Muscle of leg (tissue), 11 donors: ENCODE data around the gene CLSTN3. TPM values are rescaled to one million over a fixed set of nuclear protein-coding genes. Genes with fewer than 3 reads are reported as not detected.

ENCODE experiments used
- DNase-seq: peaks from one replicate; pipeline ENCODE4 v3.0.0; 2013
- H3K27ac ChIP-seq: one replicate; pipeline ENCODE4 v1.5.1; 2013; ENCODE audit warnings: mild to moderate bottlenecking, low read length, control low read depth
- H3K27me3 ChIP-seq: one replicate; pipeline ENCODE4 v1.6.1; 2013; ENCODE audit warnings: low read length; ENCODE audit not compliant: control insufficient read depth, insufficient read depth
- H3K36me3 ChIP-seq: one replicate; pipeline ENCODE4 v1.6.1; 2013; ENCODE audit warnings: low read length; ENCODE audit not compliant: control insufficient read depth, insufficient read depth
- H3K4me1 ChIP-seq: one replicate; pipeline ENCODE4 v1.6.1; 2013; ENCODE audit warnings: low read length; ENCODE audit not compliant: control insufficient read depth, insufficient read depth
- H3K4me3 ChIP-seq: one replicate; pipeline ENCODE4 v1.5.1; 2013; ENCODE audit warnings: low read length, control low read depth
- H3K9me3 ChIP-seq: replicated peaks from 2 replicates; pipeline ENCODE4 v1.6.1; 2013; ENCODE audit warnings: low read depth, low read length; ENCODE audit not compliant: control insufficient read depth
- WGBS: methylation state at CpG from one replicate; pipeline ENCODE4 v1.1.5; 2013; ENCODE audit warnings: missing lambda C conversion rate; ENCODE audit not compliant: insufficient coverage; 5-methylcytosine and 5-hydroxymethylcytosine counted together
- polyA plus RNA-seq, 8 donors: library from polyadenylated mRNA; unstranded; fragments of 120-200 nt; gene quantifications; one replicate each; pipeline versions ENCODE4 v1.2.1 to v1.2.3, GENCODE V29; 2013; ENCODE audit warnings: inconsistent platforms in 1 of 8, low replicate concordance in 1 of 8; ENCODE audit not compliant: insufficient read length in 8 of 8, insufficient read depth in 1 of 8
- total RNA-seq: library from RNA; stranded (reverse); fragments of 120-200 nt; gene quantifications from one replicate; pipeline ENCODE4 v1.2.4, GENCODE V29; 2013

CLSTN3 gene
- total and polyA plus RNA-seq, 9 donors = 7.2 to 27.2 (median 20.5) TPM

- no peak overlapping the region for H3K4me3 ChIP-seq
- H3K27me3 ChIP-seq = peaks cover 2% of the 10 kb centered on the region
- peaks cover 9% of the 10 kb centered on the region for H3K4me1 ChIP-seq
- no peak for DNase-seq
- WGBS = 97% methylated on average over 5 of the region's 7 CpGs
- peaks cover 32% of the 10 kb centered on the region for H3K36me3 ChIP-seq
- H3K27ac ChIP-seq = no peak overlapping the region
- H3K9me3 ChIP-seq = no peaks in the 10 kb centered on the region
Measured at GRCh38 chr12:7136071-7136470, 5.9 kb downstream of the CLSTN3 start.

- no peak overlapping the region for H3K27ac ChIP-seq
- H3K4me1 ChIP-seq = peaks cover 5% of the 10 kb centered on the region
- no peak overlapping the region for H3K4me3 ChIP-seq
- H3K36me3 ChIP-seq = peaks cover 35% of the 10 kb centered on the region
- no peak for DNase-seq
- 100% methylated on average over 2 of the region's 3 CpGs for WGBS
- H3K27me3 ChIP-seq = no peaks in the 10 kb centered on the region
- no peaks in the 10 kb centered on the region for H3K9me3 ChIP-seq
Measured at GRCh38 chr12:7136676-7137075, 6.5 kb downstream of the CLSTN3 start.

- H3K36me3 ChIP-seq = peaks cover 43% of the 10 kb centered on the region
- H3K4me1 ChIP-seq = no peaks in the 10 kb centered on the region
- no peak overlapping the region for H3K4me3 ChIP-seq
- no peak overlapping the region for H3K27ac ChIP-seq
- no peaks in the 10 kb centered on the region for H3K27me3 ChIP-seq
- WGBS = 64% methylated on average over 4 of the region's 4 CpGs
- no peak for DNase-seq
- no peaks in the 10 kb centered on the region for H3K9me3 ChIP-seq
Measured at GRCh38 chr12:7137908-7138307, 7.7 kb downstream of the CLSTN3 start.

GRCh38 chr12:7139200-7139599, 9.0 kb downstream of the CLSTN3 start:
- WGBS = 89% methylated on average over 2 of the region's 2 CpGs
- Histone ChIP-seq H3K4me1 (no peaks in the 10 kb centered on the region), H3K27me3 (no peaks in the 10 kb centered on the region), H3K36me3 (peaks cover 44% of the 10 kb centered on the region), H3K4me3 (no peak overlapping the region), H3K9me3 (no peaks in the 10 kb centered on the region), H3K27ac (no peak overlapping the region)
- no peak for DNase-seq

- no peaks in the 10 kb centered on the region for H3K4me1 ChIP-seq
- H3K4me3 ChIP-seq = no peak overlapping the region
- WGBS = 83% methylated on average over 3 of the region's 7 CpGs
- no peak overlapping the region for H3K27ac ChIP-seq
- no peaks in the 10 kb centered on the region for H3K9me3 ChIP-seq
- H3K27me3 ChIP-seq = no peaks in the 10 kb centered on the region
- H3K36me3 ChIP-seq = peaks cover 34% of the 10 kb centered on the region
- no peak for DNase-seq
Measured at GRCh38 chr12:7141351-7142005, 11.3 kb downstream of the CLSTN3 start.

- H3K4me3 ChIP-seq = no peak overlapping the region
- H3K27ac ChIP-seq = no peak overlapping the region
- H3K36me3 ChIP-seq = peaks cover 28% of the 10 kb centered on the region
- DNase-seq = no peak
- H3K9me3 ChIP-seq = no peaks in the 10 kb centered on the region
- 77% methylated on average over 3 of the region's 5 CpGs for WGBS
- H3K4me1 ChIP-seq = no peaks in the 10 kb centered on the region
- H3K27me3 ChIP-seq = no peaks in the 10 kb centered on the region
Measured at GRCh38 chr12:7142056-7142644, 12.0 kb downstream of the CLSTN3 start.

GRCh38 chr12:7142809-7143465, 12.8 kb downstream of the CLSTN3 start:
- no peak for DNase-seq
- H3K9me3 ChIP-seq = no peaks in the 10 kb centered on the region
- H3K4me1 ChIP-seq = no peaks in the 10 kb centered on the region
- no peak overlapping the region for H3K4me3 ChIP-seq
- WGBS = 98% methylated on average over 12 of the region's 18 CpGs
- H3K27ac ChIP-seq = no peak overlapping the region
- H3K36me3 ChIP-seq = peaks cover 24% of the 10 kb centered on the region
- no peaks in the 10 kb centered on the region for H3K27me3 ChIP-seq

GRCh38 chr12:7143564-7143963, 13.4 kb downstream of the CLSTN3 start:
- no peak for DNase-seq
- H3K27ac ChIP-seq = no peak overlapping the region
- no peaks in the 10 kb centered on the region for H3K27me3 ChIP-seq
- H3K36me3 ChIP-seq = peaks cover 26% of the 10 kb centered on the region
- H3K4me3 ChIP-seq = no peak overlapping the region
- 92% methylated on average over 4 of the region's 7 CpGs for WGBS
- no peaks in the 10 kb centered on the region for H3K9me3 ChIP-seq
- no peaks in the 10 kb centered on the region for H3K4me1 ChIP-seq

GRCh38 chr12:7144414-7145120, 14.4 kb downstream of the CLSTN3 start:
- WGBS = 65% methylated on average over 2 of the region's 11 CpGs
- H3K4me1 ChIP-seq = no peaks in the 10 kb centered on the region
- no peak overlapping the region for H3K4me3 ChIP-seq
- DNase-seq = peak; percentile 63
- no peaks in the 10 kb centered on the region for H3K27me3 ChIP-seq
- H3K36me3 ChIP-seq = peaks cover 36% of the 10 kb centered on the region
- H3K9me3 ChIP-seq = no peaks in the 10 kb centered on the region
- H3K27ac ChIP-seq = no peak overlapping the region

- 84% methylated on average over 3 of the region's 4 CpGs for WGBS
- H3K4me3 ChIP-seq = no peak overlapping the region
- H3K27ac ChIP-seq = no peak overlapping the region
- H3K9me3 ChIP-seq = no peaks in the 10 kb centered on the region
- no peaks in the 10 kb centered on the region for H3K4me1 ChIP-seq
- DNase-seq = no peak
- peaks cover 37% of the 10 kb centered on the region for H3K36me3 ChIP-seq
- no peaks in the 10 kb centered on the region for H3K27me3 ChIP-seq
Measured at GRCh38 chr12:7145671-7146070, 15.5 kb downstream of the CLSTN3 start.
